ENCODE results near the gene CUEDC2. TPM values are rescaled to one million over a fixed set of nuclear protein-coding genes. Genes with fewer than 3 reads are reported as not detected.
"Not testable (repeated sequence)": the region's sequence is repeated elsewhere in the genome, so short reads cannot be mapped to it uniquely, and the experiment has no call there.

The CUEDC2 gene
- total RNA-seq, 1 donor from 2014 or later: 64.2 TPM

DNA sequence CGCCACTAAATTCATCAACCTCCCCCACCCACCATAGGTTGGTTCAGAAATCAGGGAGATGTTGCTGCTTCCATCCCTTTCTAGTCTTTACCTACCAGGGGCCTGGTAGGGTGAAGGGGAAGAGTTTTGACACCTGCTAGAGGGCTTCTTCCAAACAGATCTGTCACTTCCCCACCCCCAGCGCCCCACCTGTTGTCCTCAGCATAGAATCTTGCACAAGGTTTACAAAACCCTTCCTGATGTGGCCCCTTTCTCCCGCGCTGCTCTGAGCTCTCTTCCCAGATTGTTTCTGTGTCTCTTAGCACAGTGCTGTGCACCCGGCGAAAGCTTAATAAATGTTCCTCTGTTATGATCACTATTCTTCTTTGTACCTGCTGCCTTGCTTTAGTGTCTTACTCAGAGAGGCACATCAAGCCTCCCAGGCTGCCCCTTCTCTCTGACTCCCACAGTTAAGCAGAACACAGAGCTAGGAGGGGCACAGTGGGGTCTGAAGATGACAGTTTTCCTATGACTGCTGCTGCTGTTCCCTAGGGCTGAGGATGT is 30.2 kb upstream of the CUEDC2 start:
- H3K27ac Mint-ChIP-seq: peak overlapping the region; percentile 44
- intact Hi-C loops (cut with micrococcal nuclease): no loop called here
- no peaks in the 10 kb centered on the region for H3K9me3 Mint-ChIP-seq
- DNase-seq: no peak
- H3K27me3 Mint-ChIP-seq: peaks cover 6% of the 10 kb centered on the region
- peaks cover 28% of the 10 kb centered on the region for H3K4me1 Mint-ChIP-seq
- H3K36me3 Mint-ChIP-seq (ENCODE audit: low read depth): peaks cover 4% of the 10 kb centered on the region
- peak overlapping the region; percentile 88 for H3K4me3 Mint-ChIP-seq

DNA sequence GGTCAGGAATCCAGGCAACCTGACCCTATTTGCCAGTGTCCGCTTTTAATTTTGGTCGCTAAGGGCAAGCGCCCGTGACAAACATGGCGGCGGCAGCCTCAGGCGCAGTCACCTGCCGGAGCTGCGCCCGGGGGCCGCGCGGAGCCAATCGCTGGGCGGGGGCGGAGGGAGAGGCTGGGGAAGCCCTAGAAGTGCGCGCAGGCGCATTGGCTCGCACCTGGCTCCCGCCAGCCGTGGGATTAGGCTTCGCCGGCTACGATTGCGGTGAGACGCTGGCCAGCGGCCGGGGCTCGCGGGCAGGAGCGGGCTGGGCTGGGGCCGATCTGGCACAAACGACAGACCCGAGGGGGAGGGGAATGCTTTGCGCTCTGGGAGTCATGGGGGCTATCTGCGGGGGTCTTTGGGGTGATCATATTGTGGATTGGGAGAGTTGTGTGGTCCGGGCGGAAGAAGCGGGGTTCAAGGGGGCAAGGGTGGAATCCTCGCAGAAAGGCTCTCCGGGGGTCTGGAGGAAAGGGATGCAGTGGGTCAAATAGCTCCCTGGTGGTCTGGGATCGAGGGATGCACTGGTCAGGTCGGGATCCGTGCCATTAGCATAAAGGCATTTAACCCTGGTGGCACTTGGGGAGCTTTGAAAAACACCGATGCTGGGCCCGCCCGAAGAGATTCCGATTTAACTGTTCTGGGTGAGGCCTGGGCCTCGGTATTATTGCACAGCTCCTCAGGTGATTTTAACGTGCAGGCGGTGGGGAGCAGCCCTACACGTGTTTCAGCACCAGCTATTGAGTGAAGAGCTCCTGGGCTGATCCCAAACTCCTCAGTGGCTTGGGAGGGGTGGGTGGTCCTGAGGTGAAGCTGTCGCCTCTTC is 29.0 kb upstream of the CUEDC2 start:
- Mint-ChIP-seq H3K27ac (peak overlapping the region; percentile 88), H3K4me3 (peak overlapping the region; percentile 88), H3K36me3 (ENCODE audit: low read depth) (peaks cover 5% of the 10 kb centered on the region), H3K4me1 (peaks cover 28% of the 10 kb centered on the region), H3K9me3 (no peaks in the 10 kb centered on the region), H3K27me3 (peaks cover 6% of the 10 kb centered on the region)
- peak; percentile 98 for DNase-seq
- intact Hi-C loops (cut with micrococcal nuclease): loop anchor here (1.0 kb wide), 4 partner anchors 8 to 41 kb away; partner anchors contain the start of genes ACTR1A and CUEDC2

- intact Hi-C loops (cut with micrococcal nuclease): loop anchor here (1.0 kb wide), 4 partner anchors 8 to 41 kb away; partner anchors contain the start of genes ACTR1A and CUEDC2
Measured at GRCh38 chr10:102460836-102461186, 28.4 kb upstream of the CUEDC2 start.

DNA sequence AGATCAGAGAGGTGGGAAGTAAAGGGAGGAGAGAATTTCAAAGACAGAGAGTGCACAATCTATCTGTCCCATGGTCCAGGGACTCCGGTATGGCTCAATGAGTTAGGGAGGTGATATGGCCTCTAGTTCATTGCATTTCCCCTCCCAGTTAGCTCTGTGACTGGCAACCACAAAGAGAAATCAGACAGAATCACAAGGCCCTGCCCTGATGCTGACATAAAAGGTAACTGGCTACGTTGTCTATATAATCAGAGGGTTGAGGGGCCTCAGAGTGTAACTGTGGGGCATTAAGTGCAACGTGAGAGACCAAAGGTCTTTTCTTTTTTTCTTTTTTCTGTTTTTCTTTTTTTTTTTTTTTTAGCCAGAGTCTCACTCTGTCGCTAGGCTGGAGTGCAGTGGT is 26.3 kb upstream of the CUEDC2 start:
- Mint-ChIP-seq H3K27me3 (peaks cover 6% of the 10 kb centered on the region), H3K9me3 (no peaks in the 10 kb centered on the region), H3K36me3 (ENCODE audit: low read depth) (peaks cover 18% of the 10 kb centered on the region), H3K27ac (no peak overlapping the region), H3K4me1 (peaks cover 25% of the 10 kb centered on the region), H3K4me3 (no peak overlapping the region)
- intact Hi-C loops (cut with micrococcal nuclease): no loop called here
- no peak for DNase-seq

More at GRCh38 chr10:102460836-102461186, 28.4 kb upstream of the CUEDC2 start:
- Mint-ChIP-seq H3K27me3 (peaks cover 6% of the 10 kb centered on the region), H3K27ac (peak overlapping the region; percentile 88), H3K4me3 (peak overlapping the region; percentile 88), H3K9me3 (no peaks in the 10 kb centered on the region), H3K4me1 (peaks cover 28% of the 10 kb centered on the region), H3K36me3 (ENCODE audit: low read depth) (peaks cover 6% of the 10 kb centered on the region)
- DNase-seq: no peak

DNA sequence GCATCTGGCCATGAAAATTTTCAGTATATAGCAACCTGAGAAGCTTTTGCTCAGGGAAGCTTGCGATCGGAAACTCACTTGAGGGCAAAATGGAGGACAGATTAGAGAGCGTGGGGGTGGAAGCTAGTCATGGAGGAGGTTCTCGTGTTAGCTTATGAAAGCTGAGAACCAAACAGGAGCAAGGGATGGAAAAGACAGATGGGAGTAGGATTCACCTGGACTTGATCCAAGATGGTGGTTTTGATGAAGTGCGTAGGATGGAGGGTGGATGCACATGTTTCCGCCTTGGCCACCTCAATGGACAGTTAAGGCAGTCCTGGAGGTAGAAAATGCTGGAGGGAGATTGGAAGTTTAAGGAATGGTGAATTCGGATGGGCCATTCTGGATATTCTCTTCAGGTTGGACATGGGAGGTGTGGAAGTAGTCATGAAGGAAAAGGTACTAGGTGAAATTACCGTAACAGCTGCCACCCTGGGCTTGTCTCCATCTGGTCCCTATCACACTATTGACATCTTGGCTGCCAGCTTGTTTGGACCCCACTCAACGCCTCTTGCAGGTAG is 25.3 kb upstream of the CUEDC2 start:
- DNase-seq: no peak
- intact Hi-C loops (cut with micrococcal nuclease): no loop called here
- Mint-ChIP-seq H3K27ac (no peak overlapping the region), H3K9me3 (no peaks in the 10 kb centered on the region), H3K36me3 (ENCODE audit: low read depth) (peaks cover 24% of the 10 kb centered on the region), H3K4me3 (no peak overlapping the region), H3K27me3 (peaks cover 4% of the 10 kb centered on the region), H3K4me1 (peaks cover 25% of the 10 kb centered on the region)

- no peak for DNase-seq
- intact Hi-C loops (cut with micrococcal nuclease): no loop called here
- peaks cover 31% of the 10 kb centered on the region for H3K36me3 Mint-ChIP-seq (ENCODE audit: low read depth)
- no peak overlapping the region for H3K4me3 Mint-ChIP-seq
- H3K9me3 Mint-ChIP-seq: no peaks in the 10 kb centered on the region
- peak overlapping the region; percentile 17 for H3K27ac Mint-ChIP-seq
- peaks cover 17% of the 10 kb centered on the region for H3K4me1 Mint-ChIP-seq
- no peaks in the 10 kb centered on the region for H3K27me3 Mint-ChIP-seq
Measured at GRCh38 chr10:102455893-102456471, 23.6 kb upstream of the CUEDC2 start.

- intact Hi-C loops (cut with micrococcal nuclease): loop anchor here (5.0 kb wide), 2 partner anchors 192 to 303 kb away; partner anchors contain the start of gene NOLC1
- not testable (repeated sequence) for H3K4me3 Mint-ChIP-seq, H3K27ac Mint-ChIP-seq, H3K27me3 Mint-ChIP-seq, H3K9me3 Mint-ChIP-seq, DNase-seq
- Mint-ChIP-seq H3K4me1 (peaks cover 15% of the 10 kb centered on the region), H3K36me3 (ENCODE audit: low read depth) (peaks cover 31% of the 10 kb centered on the region)
Measured at GRCh38 chr10:102454662-102455487, 22.5 kb upstream of the CUEDC2 start.

- Mint-ChIP-seq H3K36me3 (ENCODE audit: low read depth) (peaks cover 31% of the 10 kb centered on the region), H3K9me3 (no peaks in the 10 kb centered on the region), H3K4me3 (no peak overlapping the region), H3K27ac (peak overlapping the region; percentile 78), H3K4me1 (peaks cover 23% of the 10 kb centered on the region), H3K27me3 (no peaks in the 10 kb centered on the region)
- no peak for DNase-seq
- intact Hi-C loops (cut with micrococcal nuclease): loop anchor here (1.0 to 5.0 kb wide), 5 partner anchors 8 to 301 kb away; partner anchors contain the start of gene NOLC1
Measured at GRCh38 chr10:102453502-102453901, 21.1 kb upstream of the CUEDC2 start.

DNA sequence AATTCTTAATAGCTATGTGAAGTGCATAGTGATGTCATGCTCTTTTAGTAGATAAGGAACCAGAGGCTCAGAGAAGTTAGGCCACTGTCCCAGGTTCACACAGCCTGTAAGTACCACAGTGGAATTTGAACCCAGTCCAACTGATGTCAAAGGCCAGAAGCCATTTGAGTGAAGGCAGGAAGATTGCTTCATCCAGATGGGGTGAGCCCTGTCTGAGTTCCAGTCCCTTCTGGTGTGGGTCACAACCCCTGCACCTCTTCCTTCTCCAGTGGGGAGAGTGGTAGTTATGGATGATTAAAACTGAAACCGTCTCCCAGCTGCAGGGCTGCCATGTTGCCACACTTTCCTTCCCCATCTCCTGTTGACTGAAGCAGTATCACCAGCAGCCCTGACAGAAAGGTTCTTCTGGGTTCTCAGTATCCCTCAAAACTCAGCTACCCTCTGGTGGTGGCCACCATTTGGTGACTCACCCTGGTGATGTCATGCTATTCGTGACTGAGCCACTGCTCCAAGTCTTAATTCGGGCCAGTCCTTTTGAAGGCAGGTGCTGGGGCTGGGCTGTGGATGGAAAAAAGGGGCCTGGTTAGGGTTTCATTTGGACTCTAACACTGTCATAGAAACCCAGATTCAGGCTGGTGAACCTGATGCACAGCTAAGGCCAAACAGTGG is 20.4 kb upstream of the CUEDC2 start:
- Mint-ChIP-seq H3K4me3 (peak overlapping the region; percentile 62), H3K4me1 (peaks cover 24% of the 10 kb centered on the region), H3K27ac (peak overlapping the region; percentile 78), H3K9me3 (no peaks in the 10 kb centered on the region), H3K27me3 (no peaks in the 10 kb centered on the region), H3K36me3 (ENCODE audit: low read depth) (peaks cover 31% of the 10 kb centered on the region)
- intact Hi-C loops (cut with micrococcal nuclease): loop anchor here (1.0 to 5.0 kb wide), 5 partner anchors 8 to 301 kb away; partner anchors contain the start of gene NOLC1
- peak; percentile 85 for DNase-seq

DNA sequence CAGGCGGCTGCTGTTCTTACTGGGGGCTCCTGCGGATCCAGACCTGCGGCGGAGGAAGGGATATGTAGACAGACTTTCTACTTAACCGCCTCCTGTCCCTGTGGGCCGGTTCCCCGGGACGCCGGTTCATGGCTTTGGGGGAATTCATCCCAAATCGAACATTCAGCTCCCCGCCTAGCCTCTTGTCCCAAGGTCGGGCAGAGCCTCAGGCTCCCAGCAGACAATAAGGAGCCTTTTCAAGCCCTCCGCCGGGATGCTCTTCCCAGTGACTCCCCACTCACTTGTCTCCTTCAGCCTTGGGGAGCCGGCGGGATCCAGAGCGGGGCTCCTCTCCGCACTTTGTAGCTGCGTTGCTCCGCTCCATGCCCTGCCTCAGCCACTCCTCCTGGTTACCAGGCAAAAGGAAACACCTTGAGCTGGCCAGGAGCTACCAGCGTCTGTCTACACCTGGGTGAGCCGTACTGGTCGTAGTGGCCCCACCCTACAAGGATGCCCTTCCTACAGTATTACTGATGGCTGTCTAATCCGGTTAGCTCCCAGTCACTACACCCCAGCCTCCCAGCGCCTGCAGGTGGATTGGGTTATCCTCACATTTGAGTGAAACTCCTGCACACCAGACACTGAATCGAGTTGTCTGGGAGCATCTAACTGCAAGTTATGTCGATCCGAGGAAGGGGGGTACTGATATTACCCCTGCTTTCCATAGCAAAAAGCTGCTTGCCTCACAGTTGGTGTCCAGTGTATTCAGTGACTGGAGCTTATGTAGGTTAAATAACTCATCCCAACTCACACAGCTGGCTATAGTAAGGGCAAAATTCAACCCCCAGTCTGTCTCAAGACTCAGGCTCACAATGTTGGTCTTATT is 19.0 kb upstream of the CUEDC2 start, which contains the start of gene C10orf95:
TSS of gene C10orf95 (minus strand) at position 439 of the 865 bp plus-strand sequence. CDS start 450 bp downstream, outside the sequence.
- peaks cover 24% of the 10 kb centered on the region for H3K4me1 Mint-ChIP-seq
- peak; percentile 67 for DNase-seq
- peak within 1 kb of the TSS; percentile 85 for H3K27ac Mint-ChIP-seq
- H3K27me3 Mint-ChIP-seq: no peaks in the 10 kb centered on the region
- intact Hi-C loops (cut with micrococcal nuclease): loop anchor here (5.0 kb wide), 2 partner anchors 196 to 299 kb away; partner anchors contain the start of gene NOLC1
- peaks cover 28% of the 10 kb centered on the region for H3K36me3 Mint-ChIP-seq (ENCODE audit: low read depth)
- no peaks in the 10 kb centered on the region for H3K9me3 Mint-ChIP-seq
- peak within 1 kb of the TSS; percentile 98 for H3K4me3 Mint-ChIP-seq

DNA sequence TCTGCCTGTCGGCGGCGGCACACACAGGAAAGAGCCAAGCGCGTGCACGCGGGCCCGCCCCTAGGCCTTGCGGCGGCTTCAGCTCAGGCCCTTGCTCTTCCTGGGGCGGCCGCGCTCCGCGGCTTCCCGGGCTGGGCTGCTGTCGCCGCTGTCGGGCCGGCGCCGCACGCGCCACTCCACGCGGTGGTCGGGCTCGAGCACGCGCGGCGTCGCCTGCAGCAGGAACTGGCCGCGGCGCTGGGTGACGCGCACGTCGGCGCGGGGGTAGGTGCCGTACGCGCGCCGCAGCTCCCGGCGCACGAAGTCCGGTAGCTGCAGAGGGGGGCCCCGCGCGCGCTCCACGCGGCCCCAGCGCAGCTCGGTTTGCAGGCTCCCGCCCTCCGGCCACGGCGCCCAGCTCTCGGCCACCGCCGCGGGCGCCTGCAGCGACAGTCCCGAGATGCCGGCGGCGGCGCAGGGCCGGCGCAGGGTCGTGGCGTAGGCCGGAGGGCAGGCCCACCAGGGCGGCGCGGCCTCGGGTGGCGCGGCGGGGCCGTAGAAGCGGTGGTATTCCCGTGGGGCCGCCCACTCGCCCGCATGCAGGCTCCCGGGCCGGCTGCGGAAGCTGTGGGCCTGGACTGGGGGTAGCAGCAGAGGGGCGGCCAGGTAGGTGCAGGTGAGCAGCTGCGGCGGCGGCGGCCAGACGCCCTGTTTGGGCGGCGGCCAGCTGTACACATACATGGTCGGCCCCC is 18.2 kb upstream of the CUEDC2 start:
- peak; percentile 97 for DNase-seq
- Mint-ChIP-seq H3K9me3 (no peaks in the 10 kb centered on the region), H3K4me3 (peak overlapping the region; percentile 98), H3K4me1 (peaks cover 29% of the 10 kb centered on the region), H3K27me3 (no peaks in the 10 kb centered on the region), H3K36me3 (ENCODE audit: low read depth) (peaks cover 25% of the 10 kb centered on the region), H3K27ac (peak overlapping the region; percentile 97)
- intact Hi-C loops (cut with micrococcal nuclease): loop anchor here (1.0 to 5.0 kb wide), 4 partner anchors 18 to 298 kb away; partner anchors contain the start of genes ACTR1A, CUEDC2 and NOLC1

All from activated CD4-positive, alpha-beta T cell treated with anti-CD3 and anti-CD28 coated beads, Interleukin-2, amount 10 ng/mL, durations not matched to agents 24 days and 14 days (primary cell).